HepG2 (cell line): ENCODE data around the gene GPR107. TPM values are rescaled to one million over a fixed set of nuclear protein-coding genes. Genes with fewer than 3 reads are reported as not detected.

Source experiments
- KDM3A ChIP-seq: IDR thresholded peaks from 2 replicates; pipeline ENCODE4 v1.6.1; 2018; ENCODE audit warnings: low read depth, missing compliant biosample characterization
- KLF6 ChIP-seq: IDR thresholded peaks from 2 replicates; pipeline ENCODE4 v1.8.0; 2016; ENCODE audit warnings: missing biosample characterization, missing genetic modification reagents
- LRRFIP1 ChIP-seq: sonication (generic); formaldehyde crosslinking; conservative IDR thresholded peaks from 2 replicates; pipeline ENCODE4 v1.4.0; 2020; ENCODE audit warnings: missing genetic modification reagents
- NFYB ChIP-seq: sonication (generic); formaldehyde crosslinking; IDR thresholded peaks from 2 replicates; pipeline ENCODE4 v1.4.0; 2020; ENCODE audit warnings: missing genetic modification reagents
- PCBP1 ChIP-seq: fragments of 200-400 bp; formaldehyde crosslinking; IDR thresholded peaks from 2 replicates; pipeline ENCODE4 v1.6.1; 2017; ENCODE audit warnings: mild to moderate bottlenecking, low read depth, low read length, borderline replicate concordance
- PCBP2 ChIP-seq: fragments of 200-400 bp; formaldehyde crosslinking; optimal IDR thresholded peaks from 2 replicates; pipeline ENCODE3; 2018; ENCODE audit warnings: low read length, low read depth; ENCODE audit not compliant: poor library complexity, severe bottlenecking
- SMAD3 ChIP-seq: sonication (generic); formaldehyde crosslinking; IDR thresholded peaks from 2 replicates; pipeline ENCODE4 v1.4.0; 2020; ENCODE audit warnings: missing genetic modification reagents
- SMAD9 ChIP-seq: sonication (generic); formaldehyde crosslinking; IDR thresholded peaks from 2 replicates; pipeline ENCODE4 v1.5.1; 2020; ENCODE audit warnings: mild to moderate bottlenecking, missing genetic modification reagents
- U2AF1 ChIP-seq: fragments of 200-400 bp; formaldehyde crosslinking; optimal IDR thresholded peaks from 2 replicates; pipeline ENCODE3; 2017; ENCODE audit warnings: mild to moderate bottlenecking, low read depth, low read length
- ZNF12 ChIP-seq: sonication (generic); formaldehyde crosslinking; IDR thresholded peaks from 2 replicates; pipeline ENCODE4 v1.5.0; 2020; ENCODE audit warnings: missing genetic modification reagents
- ZNF460 ChIP-seq: sonication (generic); formaldehyde crosslinking; IDR thresholded peaks from 2 replicates; pipeline ENCODE4 v1.5.1; 2020; ENCODE audit warnings: missing genetic modification reagents, mild to moderate bottlenecking, borderline replicate concordance
- ZNF503 ChIP-seq: sonication (generic); formaldehyde crosslinking; IDR thresholded peaks from 2 replicates; pipeline ENCODE4 v1.4.0; 2020; ENCODE audit warnings: missing genetic modification reagents
- ZNF556 ChIP-seq: sonication (generic); formaldehyde crosslinking; IDR thresholded peaks from 2 replicates; pipeline ENCODE4 v1.4.0; 2020; ENCODE audit warnings: mild to moderate bottlenecking, missing genetic modification reagents, borderline replicate concordance
- ZNF574 ChIP-seq: sonication (generic); formaldehyde crosslinking; IDR thresholded peaks from 2 replicates; pipeline ENCODE4 v1.4.0; 2020; ENCODE audit warnings: missing genetic modification reagents
- ZNF605 ChIP-seq: sonication (generic); formaldehyde crosslinking; IDR thresholded peaks from 2 replicates; pipeline ENCODE4 v1.8.0; 2022; ENCODE audit warnings: mild to moderate bottlenecking, missing genetic modification reagents
- ZNF766 ChIP-seq: sonication (generic); formaldehyde crosslinking; IDR thresholded peaks from 2 replicates; pipeline ENCODE4 v1.5.0; 2020; ENCODE audit warnings: missing genetic modification reagents, borderline replicate concordance
- ZNF776 ChIP-seq: sonication (generic); formaldehyde crosslinking; IDR thresholded peaks from 2 replicates; pipeline ENCODE4 v1.4.0; 2020; ENCODE audit warnings: mild to moderate bottlenecking, missing genetic modification reagents
- ZNF878 ChIP-seq: sonication (generic); formaldehyde crosslinking; IDR thresholded peaks from 2 replicates; pipeline ENCODE4 v1.8.1; 2023; ENCODE audit warnings: mild to moderate bottlenecking, missing genetic modification reagents, moderate library complexity
- polyA plus RNA-seq, 8 experiments: library from polyadenylated mRNA; depleted of rRNA in 3 of 8; stranded (reverse) in 7 of 8; unstranded in 1 of 8; fragments of >200 nt; fragmentation: Illumina TruSeq in 4 of 8; extraction: Trizol in 4 of 8; gene quantifications; 2 replicates each; pipeline versions ENCODE4 v1.2.1 to v1.2.3, GENCODE V29; 2011 to 2016; ENCODE audit warnings: low read depth in 4 of 8, missing spikeins in 1 of 8, mixed read lengths in 1 of 8; ENCODE audit not compliant: insufficient read depth in 1 of 8
- total RNA-seq, 5 experiments: library from RNA; depleted of rRNA; stranded (reverse); fragments of >200 nt; fragmentation: Illumina TruSeq; extraction: Trizol; gene quantifications; 2 replicates each; pipeline ENCODE4 v1.2.3, GENCODE V29; 2016; ENCODE audit warnings: low read depth in 1 of 5
- TF ChIP-seq, protein P1 (sequence below): sonication (generic); formaldehyde crosslinking; IDR thresholded peaks from 2 replicates; pipeline ENCODE4 v1.5.1; 2020; ENCODE audit warnings: missing genetic modification reagents, mild to moderate bottlenecking, borderline replicate concordance

GPR107 gene
- total and polyA plus RNA-seq, 2 of the 13 experiments (the other 11 are each of a cell fraction or from before 2014, with no cell fraction given): 22.5 to 24.4 TPM

DNA sequence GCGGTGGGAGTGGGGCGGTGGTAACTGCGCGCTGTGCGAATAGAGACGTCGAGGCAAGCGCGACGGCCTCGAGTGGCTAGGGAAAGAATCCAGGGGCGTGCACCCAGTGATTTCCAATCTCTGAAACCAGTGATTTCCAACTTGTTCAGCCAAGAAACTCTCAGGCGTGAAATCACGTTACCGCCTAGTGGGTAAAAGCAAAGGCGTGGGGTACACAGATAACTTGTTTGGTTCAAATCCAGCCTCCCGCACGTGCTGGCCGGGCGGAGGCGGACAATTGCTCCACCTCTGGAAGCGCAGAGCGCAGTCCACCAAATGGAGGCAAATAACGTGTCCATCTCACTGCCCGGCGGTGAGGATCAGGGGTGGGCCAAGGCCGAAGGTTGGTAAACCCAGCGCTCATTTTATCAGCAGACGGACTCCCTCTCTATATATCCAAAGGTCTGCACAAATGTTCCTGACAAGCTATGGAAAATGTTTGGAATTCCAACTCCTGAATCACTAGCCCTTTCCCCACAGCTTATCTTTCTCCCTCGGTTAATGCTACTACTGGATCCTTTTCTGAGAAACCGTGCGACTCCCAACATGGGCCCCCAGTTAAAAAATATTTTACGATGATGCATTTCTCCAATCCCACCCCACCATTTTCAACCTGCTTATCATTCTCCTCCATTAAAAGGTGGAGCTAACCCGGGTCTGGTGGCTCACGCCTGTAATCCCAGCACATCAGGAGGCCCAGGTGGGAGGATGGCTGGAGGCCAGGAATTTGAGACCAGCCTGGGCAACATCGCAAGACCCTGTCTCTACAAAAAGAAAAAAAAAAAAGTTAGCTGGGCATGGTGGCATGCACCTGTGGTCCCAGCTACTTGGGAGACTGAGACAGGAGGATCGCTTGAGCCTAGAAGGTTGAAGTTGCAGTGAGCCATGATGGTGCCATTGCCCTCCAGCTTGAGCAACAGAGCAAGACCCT lies 9.8 kb upstream of the GPR107 start (continued):
- TF ChIP-seq ZNF766 (CRISPR knock-in tag) (peak; percentile 69; the same call in 1 of the 2 replicates), PCBP1 (no peak), KDM3A (CRISPR knock-in tag) (no peak), ZNF460 (no peak), KLF6 (peak; percentile 81; the same call in 1 of the 2 replicates), ZNF12 (peak; percentile 34; the same call in 1 of the 2 replicates), ZNF605 (CRISPR knock-in tag) (peak; percentile 67; the same call in 1 of the 2 replicates), ZNF776 (CRISPR knock-in tag) (no peak), SMAD3 (no peak), ZNF574 (CRISPR knock-in tag) (peak; percentile 76), PCBP2 (no peak), NFYB (0 out of 2 replicates have a peak, but pooled peaks have one; percentile 1), U2AF1 (no peak), ZNF503 (CRISPR knock-in tag) (no peak), ZNF556 (CRISPR knock-in tag) (no peak), LRRFIP1 (CRISPR knock-in tag) (0 out of 2 replicates have a peak, but pooled peaks have one; percentile 52), SMAD9 (no peak), ZNF878 (CRISPR knock-in tag) (no peak; the same call in none of the 2 replicates)
- TF ChIP-seq, protein P1, sequence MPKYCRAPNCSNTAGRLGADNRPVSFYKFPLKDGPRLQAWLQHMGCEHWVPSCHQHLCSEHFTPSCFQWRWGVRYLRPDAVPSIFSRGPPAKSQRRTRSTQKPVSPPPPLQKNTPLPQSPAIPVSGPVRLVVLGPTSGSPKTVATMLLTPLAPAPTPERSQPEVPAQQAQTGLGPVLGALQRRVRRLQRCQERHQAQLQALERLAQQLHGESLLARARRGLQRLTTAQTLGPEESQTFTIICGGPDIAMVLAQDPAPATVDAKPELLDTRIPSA (CRISPR knock-in tag): 0 out of 2 replicates have a peak, but pooled peaks have one; percentile 37
